H9 (cell line): ENCODE measurements around the gene GASK1B. TPM values are rescaled to one million over a fixed set of nuclear protein-coding genes. Genes with fewer than 3 reads are reported as not detected.

Experiments
- DNase-seq: peaks from one replicate; pipeline ENCODE4 v3.0.0-alpha.2; 2017
- H2AFZ ChIP-seq: one replicate; pipeline ENCODE4 v1.6.1; 2013; ENCODE audit warnings: mild to moderate bottlenecking, low read length, control low read depth, moderate library complexity
- H2AK5ac ChIP-seq: 2 replicates; pipeline ENCODE4 v1.6.1; 2013; ENCODE audit warnings: low read length, control low read depth, mixed read lengths; ENCODE audit not compliant: insufficient read length
- H2BK120ac ChIP-seq: one replicate; pipeline ENCODE4 v1.6.1; 2013; ENCODE audit warnings: low read depth, mild to moderate bottlenecking, low read length, control low read depth, inconsistent platforms; ENCODE audit not compliant: poor library complexity, severe bottlenecking
- H2BK12ac ChIP-seq: 2 replicates; pipeline ENCODE4 v1.6.1; 2013; ENCODE audit warnings: low read length, control low read depth, mixed read lengths, low read depth; ENCODE audit not compliant: insufficient read length
- H2BK15ac ChIP-seq: 2 replicates; pipeline ENCODE4 v1.6.1; 2013; ENCODE audit warnings: low read depth, low read length, control low read depth
- H2BK20ac ChIP-seq: one replicate; pipeline ENCODE4 v1.6.1; 2013; ENCODE audit warnings: low read depth, mild to moderate bottlenecking, low read length, control low read depth, inconsistent platforms; ENCODE audit not compliant: poor library complexity, severe bottlenecking
- H2BK5ac ChIP-seq: 2 replicates; pipeline ENCODE4 v1.6.1; 2013; ENCODE audit warnings: low read length, control low read depth, mixed read lengths; ENCODE audit not compliant: insufficient read length
- H3K14ac ChIP-seq: 2 replicates; pipeline ENCODE4 v1.6.1; 2013; ENCODE audit warnings: low read length, control low read depth; ENCODE audit not compliant: insufficient read depth
- H3K18ac ChIP-seq: 2 replicates; pipeline ENCODE4 v1.6.1; 2013; ENCODE audit warnings: low read depth, mild to moderate bottlenecking, mixed read lengths, low read length, control low read depth; ENCODE audit not compliant: insufficient read length
- H3K23ac ChIP-seq: 2 replicates; pipeline ENCODE4 v1.6.1; 2013; ENCODE audit warnings: low read length, control low read depth, mixed read lengths, low read depth; ENCODE audit not compliant: insufficient read length
- H3K23me2 ChIP-seq: 2 replicates; pipeline ENCODE4 v1.6.1; 2013; ENCODE audit warnings: low read depth, mild to moderate bottlenecking, mixed read lengths, low read length, control low read depth; ENCODE audit not compliant: insufficient read length, poor library complexity, severe bottlenecking
- H3K27ac ChIP-seq: 2 replicates; pipeline ENCODE4 v1.5.1; 2013; ENCODE audit warnings: low read length, control low read depth, mixed read lengths, low read depth; ENCODE audit not compliant: insufficient read length
- H3K27me3 ChIP-seq: 2 replicates; pipeline ENCODE4 v1.6.1; 2013; ENCODE audit warnings: low read length, control low read depth, inconsistent platforms; ENCODE audit not compliant: insufficient read depth
- H3K4ac ChIP-seq: 2 replicates; pipeline ENCODE4 v1.6.1; 2013; ENCODE audit warnings: low read depth, mild to moderate bottlenecking, control low read depth, inconsistent platforms, low read length, moderate library complexity
- H3K4me1 ChIP-seq: 2 replicates; pipeline ENCODE4 v1.6.1; 2013; ENCODE audit warnings: low read length, control low read depth, inconsistent platforms; ENCODE audit not compliant: insufficient read depth
- H3K4me2 ChIP-seq: 2 replicates; pipeline ENCODE4 v1.6.1; 2013; ENCODE audit warnings: low read length, control low read depth, mixed read lengths; ENCODE audit not compliant: insufficient read length, insufficient read depth
- H3K56ac ChIP-seq: 2 replicates; pipeline ENCODE4 v1.6.1; 2013; ENCODE audit warnings: low read depth, mild to moderate bottlenecking, mixed read lengths, low read length, control low read depth; ENCODE audit not compliant: insufficient read length
- H3K79me1 ChIP-seq: 2 replicates; pipeline ENCODE4 v1.6.1; 2013; ENCODE audit warnings: low read depth, mild to moderate bottlenecking, moderate library complexity, low read length, control low read depth, inconsistent platforms; ENCODE audit not compliant: insufficient read depth, poor library complexity, severe bottlenecking
- H3K79me2 ChIP-seq: 2 replicates; pipeline ENCODE4 v1.6.1; 2013; ENCODE audit warnings: low read length, control low read depth, inconsistent platforms; ENCODE audit not compliant: insufficient read depth
- H3K9ac ChIP-seq: 2 replicates; pipeline ENCODE4 v1.6.1; 2013; ENCODE audit warnings: low read length, control low read depth, mixed read lengths; ENCODE audit not compliant: insufficient read length; ENCODE audit errors: extremely low read depth
- H3K9me3 ChIP-seq: one replicate; pipeline ENCODE4 v1.6.1; 2013; ENCODE audit warnings: low read depth, low read length, inconsistent platforms; ENCODE audit not compliant: control insufficient read depth
- H3T11ph ChIP-seq: one replicate; pipeline ENCODE4 v1.6.1; 2013; ENCODE audit warnings: mild to moderate bottlenecking, low read length, control low read depth, inconsistent platforms
- H4K20me1 ChIP-seq: one replicate; pipeline ENCODE4 v1.6.1; 2013; ENCODE audit not compliant: control insufficient read depth, insufficient read length, insufficient read depth
- H4K5ac ChIP-seq: 2 replicates; pipeline ENCODE4 v1.6.1; 2013; ENCODE audit warnings: low read depth, mild to moderate bottlenecking, mixed read lengths, low read length, control low read depth; ENCODE audit not compliant: insufficient read length
- H4K8ac ChIP-seq: replicated peaks from 2 replicates; pipeline ENCODE4 v1.6.1; 2013; ENCODE audit warnings: low read length, control low read depth, mixed read lengths, low read depth; ENCODE audit not compliant: insufficient read length
- H4K91ac ChIP-seq: 2 replicates; pipeline ENCODE4 v1.6.1; 2013; ENCODE audit warnings: low read depth, mild to moderate bottlenecking, moderate library complexity, mixed read lengths, low read length, control low read depth; ENCODE audit not compliant: insufficient read length
- H3K27ac Mint-ChIP-seq, 3 experiments: 2 replicates in 2 of 3; 3 replicates in 1 of 3; pipeline ENCODE4 v1.8.0; 2020 to 2021; ENCODE audit warnings: mixed read lengths in 3 of 3, mild to moderate bottlenecking in 1 of 3, moderate library complexity in 1 of 3
- H3K27me3 Mint-ChIP-seq: 2 replicates; pipeline ENCODE4 v1.8.0; 2021; ENCODE audit warnings: low read depth, mild to moderate bottlenecking, moderate library complexity, mixed read lengths
- H3K36me3 Mint-ChIP-seq, 3 experiments: 2 replicates in 2 of 3; 3 replicates in 1 of 3; pipeline ENCODE4 v1.8.0; 2020 to 2021; ENCODE audit warnings: low read depth in 3 of 3, mixed read lengths in 3 of 3; ENCODE audit not compliant: insufficient read depth in 1 of 3
- H3K4me1 Mint-ChIP-seq, 2 experiments: 2 replicates each; pipeline ENCODE4 v1.8.0; 2020; ENCODE audit warnings: mixed read lengths in 2 of 2
- H3K4me3 Mint-ChIP-seq, 2 experiments: 2 replicates in 1 of 2; 3 replicates in 1 of 2; pipeline ENCODE4 v1.8.0; 2020 to 2021; ENCODE audit warnings: mild to moderate bottlenecking in 2 of 2, mixed read lengths in 2 of 2, moderate library complexity in 1 of 2
- H3K9me3 Mint-ChIP-seq, 2 experiments: 2 replicates in 1 of 2; 3 replicates in 1 of 2; pipeline ENCODE4 v1.8.0; 2020; ENCODE audit warnings: mild to moderate bottlenecking in 2 of 2, mixed read lengths in 2 of 2, moderate library complexity in 1 of 2
- WGBS: extraction: QIAGEN DNeasy Blood & Tissue Kit; methylation state at CpG from one replicate; pipeline ENCODE4 v1.1.7; 2013; ENCODE audit warnings: missing lambda C conversion rate, low lambda C conversion rate, mixed read lengths; ENCODE audit not compliant: insufficient read length; ENCODE audit errors: extremely low coverage; 5-methylcytosine and 5-hydroxymethylcytosine counted together
- long read RNA-seq: library from polyadenylated mRNA; unstranded; transcript quantifications from one replicate; pipeline ENCODE4 v2.0.0, GENCODE V29; 2020
- total RNA-seq: library from RNA; stranded (reverse); gene quantifications from 2 replicates; pipeline ENCODE4 v1.2.1, GENCODE V29; 2021
- TF ChIP-seq, protein P1 (sequence below): fragments of 200-600 bp; sonication (generic); conservative IDR thresholded peaks from 3 replicates; pipeline ENCODE4 v1.8.0; 2021; ENCODE audit warnings: antibody characterized with exemption, mild to moderate bottlenecking

GASK1B gene
- total RNA-seq: not detected in 2 replicates
- long read RNA-seq: 0 reads

DNA sequence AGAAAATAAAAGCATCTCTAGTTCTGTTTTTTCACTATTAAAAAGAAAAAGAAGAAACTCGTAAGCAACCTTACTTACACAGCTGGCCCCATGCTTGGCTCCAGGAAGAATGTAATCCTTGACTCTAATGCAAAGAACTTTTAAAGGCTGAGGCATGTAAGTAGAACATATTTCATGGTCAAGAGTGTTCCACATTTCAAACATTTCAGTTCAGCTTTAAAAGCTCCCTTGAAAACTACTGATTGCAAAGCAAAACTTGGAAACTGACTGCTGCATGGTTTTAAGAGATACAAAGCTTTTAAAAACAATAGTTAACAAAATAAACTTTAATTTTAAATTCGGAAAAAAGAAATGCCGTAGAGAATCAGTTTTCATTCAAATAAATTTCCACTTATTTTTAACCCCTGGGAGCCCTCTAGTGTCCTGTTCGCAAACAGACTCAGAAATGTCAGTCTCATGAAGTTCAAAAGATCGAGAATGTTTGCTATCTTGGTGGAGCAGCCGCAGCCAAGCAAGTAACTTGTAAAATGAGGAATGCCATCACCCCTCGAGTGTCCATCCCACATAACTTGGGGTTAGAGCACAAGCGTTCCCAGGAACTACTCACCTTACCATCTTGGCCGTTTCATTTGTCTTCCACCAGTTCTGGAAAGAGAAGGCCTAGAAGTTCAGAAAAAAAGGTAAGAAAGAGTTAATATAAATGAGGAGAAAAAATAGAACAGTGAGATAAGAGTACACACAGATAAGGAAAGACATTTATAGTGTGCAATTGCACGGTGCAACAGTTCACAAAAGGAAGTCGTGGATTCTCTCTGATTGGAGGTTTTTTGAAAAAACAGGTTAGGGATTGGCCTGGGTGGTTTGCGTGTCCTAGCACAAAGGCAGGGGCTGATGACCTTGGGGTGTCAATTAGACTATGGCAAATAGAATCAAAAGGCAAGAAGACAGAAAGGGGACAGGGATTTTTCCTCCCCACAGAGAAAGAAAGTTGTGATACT is at the start of gene GASK1B:
Gene GASK1B (minus strand): TSS at position 765 of the 998 bp plus-strand sequence. CDS start 1,650 bp downstream, outside the sequence.
- no peaks in the 10 kb centered on the region for H3K23me2 ChIP-seq
- H4K8ac ChIP-seq: no peak within 1 kb of the TSS
- H3K23ac ChIP-seq: no peak within 1 kb of the TSS
- no peak within 1 kb of the TSS for H3K4me2 ChIP-seq
- H2BK15ac ChIP-seq: no peak within 1 kb of the TSS
- H3K4ac ChIP-seq: no peak within 1 kb of the TSS
- H3K79me1 ChIP-seq: no peaks in the 10 kb centered on the region
- H3K36me3 Mint-ChIP-seq: no peaks in the 10 kb centered on the region
- H4K5ac ChIP-seq: no peak within 1 kb of the TSS
- H4K20me1 ChIP-seq: no peaks in the 10 kb centered on the region
- TF ChIP-seq, protein P1, sequence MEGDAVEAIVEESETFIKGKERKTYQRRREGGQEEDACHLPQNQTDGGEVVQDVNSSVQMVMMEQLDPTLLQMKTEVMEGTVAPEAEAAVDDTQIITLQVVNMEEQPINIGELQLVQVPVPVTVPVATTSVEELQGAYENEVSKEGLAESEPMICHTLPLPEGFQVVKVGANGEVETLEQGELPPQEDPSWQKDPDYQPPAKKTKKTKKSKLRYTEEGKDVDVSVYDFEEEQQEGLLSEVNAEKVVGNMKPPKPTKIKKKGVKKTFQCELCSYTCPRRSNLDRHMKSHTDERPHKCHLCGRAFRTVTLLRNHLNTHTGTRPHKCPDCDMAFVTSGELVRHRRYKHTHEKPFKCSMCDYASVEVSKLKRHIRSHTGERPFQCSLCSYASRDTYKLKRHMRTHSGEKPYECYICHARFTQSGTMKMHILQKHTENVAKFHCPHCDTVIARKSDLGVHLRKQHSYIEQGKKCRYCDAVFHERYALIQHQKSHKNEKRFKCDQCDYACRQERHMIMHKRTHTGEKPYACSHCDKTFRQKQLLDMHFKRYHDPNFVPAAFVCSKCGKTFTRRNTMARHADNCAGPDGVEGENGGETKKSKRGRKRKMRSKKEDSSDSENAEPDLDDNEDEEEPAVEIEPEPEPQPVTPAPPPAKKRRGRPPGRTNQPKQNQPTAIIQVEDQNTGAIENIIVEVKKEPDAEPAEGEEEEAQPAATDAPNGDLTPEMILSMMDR: peak; percentile 79
- no peak within 1 kb of the TSS for H2BK20ac ChIP-seq
- H3T11ph ChIP-seq: no peak within 1 kb of the TSS
- no peaks in the 10 kb centered on the region for H3K27me3 ChIP-seq
- H4K91ac ChIP-seq: no peak within 1 kb of the TSS
- peak; percentile 43 for DNase-seq
- H3K4me3 Mint-ChIP-seq: no peak within 1 kb of the TSS
- H3K9me3 ChIP-seq: no peaks in the 10 kb centered on the region
- H3K27ac ChIP-seq: no peak within 1 kb of the TSS
- H3K27me3 Mint-ChIP-seq: no peaks in the 10 kb centered on the region
- H3K4me1 Mint-ChIP-seq: peaks cover 8 to 10% of the 10 kb centered on the region in 2 experiments
- no peak within 1 kb of the TSS for H3K56ac ChIP-seq
- H2AK5ac ChIP-seq: no peak within 1 kb of the TSS
- H3K9ac ChIP-seq: no peak within 1 kb of the TSS
- H2AFZ ChIP-seq: peak within 1 kb of the TSS; percentile 86
- H3K18ac ChIP-seq: no peak within 1 kb of the TSS
- H3K27ac Mint-ChIP-seq: peak within 1 kb of the TSS in 1 of 3 experiments; percentile 93; a peak in 3 of 7 replicates
- no peak within 1 kb of the TSS for H2BK120ac ChIP-seq
- no peak within 1 kb of the TSS for H2BK5ac ChIP-seq
- H3K9me3 Mint-ChIP-seq: no peaks in the 10 kb centered on the region
- no peak within 1 kb of the TSS for H3K14ac ChIP-seq
- no peak within 1 kb of the TSS for H2BK12ac ChIP-seq
- H3K79me2 ChIP-seq: no peaks in the 10 kb centered on the region
- no CpG with 5 or more reads among the region's 12 CpGs for WGBS
- H3K4me1 ChIP-seq: no peaks in the 10 kb centered on the region
